Activated CD8-positive, alpha-beta memory T cell treated with anti-CD3 and anti-CD28 coated beads, Interleukin-2, amount 50 U/mL, for 48 hours (primary cell): ENCODE results near the gene PXN.
"Not testable (repeated sequence)": the region's sequence is repeated elsewhere in the genome, so short reads cannot be mapped to it uniquely, and the experiment has no call there.

Experiments used
- DNase-seq: peaks from one replicate; pipeline ENCODE4 v3.0.0-alpha.2; 2020

The PXN gene

DNA sequence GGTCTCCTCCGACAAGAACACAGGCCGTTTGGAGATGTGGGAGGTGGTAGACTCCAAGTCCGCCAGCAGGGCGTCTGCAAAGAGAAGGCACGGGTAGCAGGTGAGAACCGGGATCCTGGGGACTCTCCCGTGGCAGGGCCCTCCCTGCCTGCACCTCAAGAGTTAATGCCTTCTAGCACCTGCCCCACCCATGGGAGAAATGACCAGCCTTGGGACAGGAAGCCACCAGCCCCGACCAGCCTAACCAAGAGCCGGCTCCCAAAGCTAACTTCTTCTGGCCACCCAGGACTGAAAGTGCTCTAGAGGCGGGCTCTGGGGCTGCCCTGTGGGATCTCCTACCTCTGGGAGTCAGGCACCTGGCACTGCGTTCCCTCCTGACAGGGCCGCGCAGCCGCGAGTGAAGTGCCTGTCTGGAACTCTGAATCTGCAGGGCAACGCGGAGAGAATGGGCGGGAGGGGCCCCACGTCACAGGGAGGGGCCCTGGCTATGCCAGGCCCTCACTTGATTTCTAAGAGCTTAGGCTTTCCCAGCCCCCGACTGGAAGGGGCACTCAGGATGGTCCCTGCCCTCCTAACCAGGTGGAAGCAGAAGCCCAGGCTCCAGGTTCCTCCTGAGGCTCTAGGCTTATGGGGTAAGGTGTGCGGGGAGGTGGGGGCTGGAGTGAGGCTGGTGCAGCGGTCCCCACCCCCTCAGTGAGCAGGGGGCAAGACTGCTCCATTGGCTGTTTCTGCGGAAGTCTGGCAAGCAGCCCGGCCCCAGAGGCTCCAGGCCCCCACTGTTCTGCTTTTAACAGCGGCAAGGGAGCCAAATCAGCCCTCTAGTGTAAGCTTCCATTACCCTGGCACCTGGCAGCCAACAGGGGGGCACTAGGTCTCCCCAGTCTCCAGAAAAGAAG is 41.0 kb downstream of the PXN start:
- DNase-seq, result no peak

DNA sequence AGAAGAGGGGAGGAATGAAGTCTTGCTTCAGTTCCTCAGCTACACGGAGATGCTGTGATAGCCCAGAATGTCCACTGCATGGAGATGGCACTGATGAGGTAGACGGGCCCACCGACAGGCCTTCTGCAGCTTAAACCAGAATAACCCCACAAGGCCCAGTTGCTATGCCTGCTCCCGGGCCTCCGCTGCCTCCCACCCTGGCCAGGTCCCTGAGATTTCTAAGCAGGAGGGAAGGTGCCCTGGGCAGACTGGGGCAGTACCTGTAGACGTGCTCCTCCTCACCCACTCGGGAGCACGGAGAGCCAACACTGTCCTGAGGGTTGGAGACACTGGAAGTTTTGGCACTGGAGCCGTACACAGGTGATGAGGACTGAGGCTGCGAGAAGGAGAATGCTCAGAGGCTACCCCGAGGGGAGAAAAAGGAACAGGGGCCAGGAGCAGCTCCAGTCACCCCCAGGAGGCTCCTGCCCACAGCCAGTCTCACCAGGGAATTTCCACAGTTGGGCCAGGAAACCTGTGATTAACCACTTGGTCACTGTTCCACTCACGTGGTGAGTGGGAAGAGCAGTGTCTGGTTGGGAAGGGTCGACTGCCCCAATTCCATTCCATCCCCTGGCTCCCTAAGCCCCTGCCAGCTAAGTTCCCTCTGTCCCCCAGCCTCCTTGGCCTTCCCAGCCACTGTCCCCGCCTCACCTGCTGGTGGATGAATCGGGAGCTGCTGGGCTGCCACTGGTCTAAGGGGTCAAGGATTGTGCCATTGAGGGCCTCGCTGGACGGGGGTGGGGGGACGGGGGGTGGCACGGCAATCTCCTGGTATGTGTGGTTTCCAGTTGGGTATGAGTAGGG is 41.8 kb downstream of the PXN start:
- no peak for DNase-seq

DNA sequence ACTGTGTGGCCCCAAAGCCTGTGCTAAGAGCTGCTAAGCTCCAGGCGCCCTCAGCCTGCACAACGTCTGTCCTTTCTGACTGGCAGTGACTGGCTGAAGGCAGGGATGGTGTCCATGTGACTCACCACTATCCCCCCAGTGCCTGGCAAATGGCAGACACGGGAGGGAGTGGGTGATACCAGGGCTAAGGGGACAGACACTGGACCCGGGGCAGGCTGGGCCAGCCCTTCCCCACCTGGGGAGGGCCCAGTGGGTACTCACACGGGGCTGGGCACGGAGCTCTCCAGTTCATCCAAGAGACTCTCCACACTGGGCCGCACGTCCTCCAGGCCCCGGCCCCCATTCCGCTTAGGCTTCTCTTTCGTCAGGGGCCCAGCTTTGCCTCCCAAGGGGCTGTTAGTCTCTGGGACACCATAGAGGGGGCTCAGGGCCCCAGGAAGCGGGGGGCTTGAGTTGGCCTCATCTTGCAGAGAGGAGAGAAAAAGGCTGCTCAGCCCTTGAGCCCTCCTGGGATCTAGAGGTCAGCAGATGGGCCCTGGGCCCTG is 43.2 kb downstream of the PXN start:
- no peak for DNase-seq

DNA sequence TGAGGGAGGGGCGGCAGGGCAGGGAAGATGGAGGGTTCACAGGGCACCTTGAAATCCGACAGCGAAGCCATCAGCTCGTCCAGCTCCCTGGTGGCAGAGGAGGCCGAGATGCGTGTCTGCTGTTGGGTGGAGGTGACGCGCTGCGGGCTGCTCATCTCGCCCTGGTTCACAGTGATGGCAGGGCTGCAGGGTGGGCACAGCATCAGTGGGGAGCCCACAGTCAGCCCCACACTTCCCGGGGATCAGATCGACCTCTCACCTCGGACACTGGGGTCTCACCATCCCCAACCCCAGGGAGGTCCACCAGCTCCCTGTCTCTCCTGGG is 44.0 kb downstream of the PXN start:
- DNase-seq, result no peak

DNA sequence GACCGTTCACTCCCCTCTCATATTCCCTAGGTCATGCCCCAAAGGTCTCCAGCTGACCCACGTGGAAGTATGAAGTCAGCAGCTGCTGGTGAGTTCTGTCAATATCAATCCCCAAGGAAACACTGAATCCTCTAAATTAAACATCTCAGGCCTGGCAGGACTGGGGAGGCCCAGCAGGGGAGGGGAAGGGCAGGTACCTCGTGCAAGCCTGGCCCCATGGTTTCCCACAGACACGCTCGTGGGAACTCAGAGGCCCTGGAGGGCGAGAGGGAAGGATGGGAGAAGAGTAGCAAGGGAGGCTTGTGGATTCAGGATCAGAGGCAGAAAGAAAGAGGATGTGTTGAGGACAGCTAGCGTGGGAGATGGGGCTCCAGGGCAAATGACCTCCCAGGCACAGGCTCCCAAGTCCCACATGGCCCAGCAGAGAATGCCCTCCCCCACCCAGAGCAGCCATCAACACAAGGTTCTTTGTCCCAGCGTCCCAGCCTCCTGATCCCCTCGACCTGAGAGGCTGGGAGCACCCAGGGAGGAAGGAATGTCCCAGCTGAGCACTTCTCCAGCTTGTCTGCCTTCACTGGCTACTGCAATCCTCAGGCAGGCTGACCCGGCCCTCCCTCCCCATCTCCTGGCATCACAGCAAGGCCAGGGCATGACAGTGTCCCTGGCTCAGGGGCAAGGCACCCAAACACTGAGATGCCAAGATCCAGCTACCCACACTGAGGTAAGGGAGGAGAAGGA is 44.5 kb downstream of the PXN start:
- no peak for DNase-seq

GRCh38 chr12:120218680-120219606 is 46.6 kb downstream of the PXN start:
- DNase-seq, result no peak

GRCh38 chr12:120216742-120217605 is 48.6 kb downstream of the PXN start:
- no peak for DNase-seq

- no peak for DNase-seq
Measured at GRCh38 chr12:120215766-120216735, 49.5 kb downstream of the PXN start.

DNA sequence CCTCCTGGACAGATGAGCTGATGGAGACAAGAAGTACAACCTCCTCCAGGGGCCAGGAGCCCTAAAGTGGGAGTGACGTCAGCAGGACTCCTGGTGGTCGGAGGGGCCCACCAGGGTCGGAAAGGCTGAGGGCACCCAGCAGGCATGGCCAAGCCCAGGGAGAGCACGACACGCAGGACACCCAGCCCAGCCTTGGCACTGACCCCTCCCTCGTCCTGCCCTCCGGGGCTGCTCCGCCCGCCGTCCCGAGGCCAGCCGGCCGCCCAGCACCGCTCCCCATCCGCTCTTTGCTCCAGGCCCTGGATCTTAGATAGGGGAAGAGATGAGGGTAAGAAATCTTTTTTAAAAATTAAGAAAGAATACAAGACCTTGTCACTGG is 50.2 kb downstream of the PXN start:
- no peak for DNase-seq

DNA sequence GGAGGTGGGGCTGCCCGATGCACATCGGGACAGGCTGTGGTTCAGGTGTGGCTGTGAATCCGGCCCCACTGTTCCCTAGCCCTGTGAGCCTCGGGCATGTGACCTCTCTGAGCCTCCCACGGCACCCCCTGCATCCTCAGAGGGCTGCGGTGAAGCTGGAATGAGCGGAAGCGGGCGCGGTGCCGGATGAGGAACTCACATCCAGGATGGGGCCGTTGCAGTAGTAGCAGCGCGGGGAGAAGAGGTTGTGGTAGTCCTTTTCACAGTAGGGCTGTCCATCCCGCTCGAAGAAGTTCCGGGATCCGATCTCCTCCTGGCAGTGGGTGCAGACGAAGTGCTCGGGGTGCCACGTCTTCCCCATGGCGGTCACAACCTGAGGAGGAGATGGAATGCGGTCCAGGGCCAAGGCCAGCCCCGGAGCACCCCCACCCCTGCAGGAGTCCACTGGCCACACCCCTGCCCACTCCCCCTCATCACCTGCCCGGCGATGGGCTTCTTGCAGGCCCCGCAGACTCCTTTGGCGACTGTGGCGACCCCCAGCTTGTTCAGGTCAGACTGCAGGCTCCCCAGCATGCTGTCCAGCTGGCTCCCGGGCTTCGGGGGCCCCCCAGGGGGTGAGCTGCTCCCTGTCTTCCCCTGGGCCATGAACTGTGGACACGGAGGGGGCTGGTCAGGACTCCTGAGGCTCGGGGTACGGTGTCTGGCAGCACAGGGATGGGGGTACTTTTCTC is 50.7 kb downstream of the PXN start:
- DNase-seq, result no peak

DNA sequence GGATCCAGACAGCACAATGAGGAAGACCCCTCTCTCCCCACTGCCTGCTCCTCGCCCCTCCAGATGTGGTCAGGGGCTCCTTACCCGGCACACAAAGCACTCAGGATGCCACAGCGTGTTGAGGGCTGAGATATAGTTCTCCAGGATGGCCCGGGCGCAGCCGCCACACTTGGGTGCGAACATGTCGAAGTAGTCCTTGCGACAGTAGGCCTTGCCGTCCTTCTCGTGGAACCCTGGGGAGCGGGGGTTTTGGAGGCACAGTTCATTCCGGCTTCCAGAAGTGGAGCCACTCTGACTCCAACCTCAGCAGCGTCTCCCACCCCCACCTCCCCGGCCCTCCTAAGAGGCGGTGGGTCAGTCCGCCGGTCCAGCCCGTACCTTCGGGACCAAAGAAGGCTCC is 51.8 kb downstream of the PXN start:
- DNase-seq, result no peak

DNA sequence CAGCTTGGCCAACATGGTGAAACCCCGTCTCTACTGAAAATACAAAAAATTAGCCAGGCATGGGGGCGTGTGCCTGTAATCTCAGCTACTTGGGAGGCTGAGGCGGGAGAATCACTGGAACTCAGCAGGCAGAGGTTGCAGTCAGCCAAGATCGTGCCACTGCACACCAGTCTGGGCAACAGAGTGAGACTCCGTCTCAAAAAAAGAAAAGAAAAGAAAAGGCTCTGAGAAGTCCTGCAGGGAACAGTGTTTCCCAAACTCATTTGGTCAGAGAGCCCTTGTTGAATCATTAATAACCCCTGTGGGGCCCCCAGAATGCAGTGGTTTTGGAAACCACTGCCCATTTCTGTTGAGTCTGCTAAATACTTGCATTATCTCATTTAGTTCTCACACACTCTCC is 52.3 kb downstream of the PXN start:
- not testable (repeated sequence) for DNase-seq

- no peak for DNase-seq
Measured at GRCh38 chr12:120212301-120212700, 53.2 kb downstream of the PXN start.

GRCh38 chr12:120211904-120212283 is 53.6 kb downstream of the PXN start:
- no peak for DNase-seq

DNA sequence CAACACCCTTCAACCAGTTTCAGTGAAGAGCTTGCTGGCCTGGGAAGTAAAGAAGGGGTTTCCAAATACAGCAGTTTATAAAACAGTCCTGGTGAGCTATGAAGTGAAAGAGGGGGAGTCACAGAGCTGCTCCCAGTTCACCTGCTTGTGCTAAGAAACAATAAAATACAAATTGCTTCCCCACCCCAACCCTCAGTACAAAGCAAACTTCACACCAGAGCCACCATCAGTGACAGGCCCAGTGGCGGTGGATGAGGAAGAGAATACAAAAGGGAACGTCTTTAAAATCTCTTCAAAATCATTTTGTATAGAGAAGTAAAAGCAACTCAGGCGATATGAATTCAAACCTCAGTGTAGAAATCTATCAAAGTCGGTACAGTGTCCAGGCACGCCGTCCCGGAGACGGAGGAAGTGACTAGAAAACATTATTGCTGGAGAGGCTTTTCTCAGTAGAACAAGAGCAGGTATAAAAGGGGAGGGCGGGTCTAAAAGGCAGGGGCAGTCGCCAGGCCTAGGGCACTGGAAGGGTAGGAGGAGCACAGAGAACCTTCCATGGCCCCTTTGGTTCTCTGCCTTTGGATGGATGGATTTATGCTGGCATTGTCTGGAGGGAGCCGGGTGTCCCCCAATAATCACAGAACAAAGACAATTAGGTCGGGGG is 54.2 kb downstream of the PXN start:
- DNase-seq, result no peak

- DNase-seq, result no peak
Measured at GRCh38 chr12:120209851-120210250, 55.7 kb downstream of the PXN start.

DNA sequence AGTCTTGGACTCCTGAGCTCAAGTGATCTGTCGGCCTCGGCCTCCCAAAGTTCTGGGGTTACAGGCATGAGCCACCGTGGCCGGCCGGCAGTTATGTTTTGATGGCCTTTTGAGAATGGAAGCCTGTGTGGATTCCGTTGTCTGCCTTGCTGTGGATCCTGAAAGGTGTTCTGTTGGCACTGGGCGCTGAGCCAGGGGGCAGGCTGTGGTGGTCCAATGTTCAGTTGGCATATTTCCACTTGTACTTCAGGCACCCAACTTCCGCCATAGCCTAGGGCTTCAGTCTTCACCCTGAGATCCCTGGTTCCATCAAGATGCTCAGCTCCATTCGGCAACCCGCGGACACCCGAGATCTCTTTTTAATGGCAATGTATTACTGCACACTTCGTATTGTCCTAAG is 58.3 kb downstream of the PXN start:
- DNase-seq, result no peak

- not testable (repeated sequence) for DNase-seq
Measured at GRCh38 chr12:120206781-120207180, 58.7 kb downstream of the PXN start.

DNA sequence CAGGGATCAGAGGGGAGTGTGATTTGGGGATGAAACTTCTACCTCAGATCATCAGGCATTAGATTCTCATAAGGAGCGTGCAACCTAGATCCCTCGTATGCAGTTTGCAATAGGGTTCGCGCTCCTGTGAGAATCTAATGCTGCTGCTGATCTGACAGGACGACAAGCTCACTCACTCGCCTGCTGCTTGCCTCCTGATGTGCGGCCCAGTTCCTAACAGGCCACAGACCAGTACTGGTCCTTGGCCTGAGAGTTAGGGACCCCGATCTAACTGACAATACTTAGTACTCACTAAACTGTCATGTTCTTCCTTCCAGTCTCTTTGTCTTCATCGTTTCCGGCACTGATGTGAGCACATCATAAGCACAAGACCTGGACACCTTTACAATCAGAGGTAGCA is 59.3 kb downstream of the PXN start:
- no peak for DNase-seq
